ENCODE results near the gene HDAC11.

HDAC11 gene

DNA sequence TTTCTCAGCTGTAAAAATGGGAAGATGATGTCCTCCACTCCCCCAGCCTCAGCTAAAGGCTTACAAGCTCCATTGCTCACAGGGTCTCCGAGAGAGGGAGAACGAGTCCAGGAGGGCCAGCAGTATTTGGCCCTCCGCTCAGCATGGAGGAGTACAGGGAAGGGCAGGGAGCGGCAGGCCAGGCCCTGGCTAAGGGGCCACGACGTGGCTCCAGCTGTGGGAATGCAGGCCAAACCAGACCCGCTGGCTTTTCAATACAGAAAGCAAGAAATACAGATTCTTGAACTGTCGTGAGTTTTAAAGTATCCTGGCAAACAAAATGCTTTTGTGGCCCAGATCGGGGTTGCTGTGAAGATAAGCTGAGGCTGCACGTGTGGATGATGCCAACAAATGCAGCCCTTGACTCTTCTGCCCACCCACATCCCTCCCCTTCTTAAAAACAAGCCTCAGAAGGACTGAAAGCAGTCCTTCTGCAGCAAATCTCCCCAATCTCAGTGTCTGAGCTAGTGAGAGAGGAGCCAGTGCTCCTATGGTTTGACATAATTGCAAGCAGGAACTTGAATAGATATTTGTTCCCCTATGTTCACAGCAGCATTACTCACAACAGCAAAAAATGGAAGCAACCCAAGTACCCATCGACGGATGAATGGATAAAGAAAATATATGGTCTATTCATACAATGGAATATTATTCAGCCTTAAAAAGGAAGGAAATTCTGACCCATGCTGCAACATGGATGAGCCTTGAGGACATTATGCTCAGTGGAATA is 50.3 kb downstream of the HDAC11 start:
- no peaks in the 10 kb centered on the region for H3K4me1 Mint-ChIP-seq (ENCODE audit: low read depth)
- H3K9me3 Mint-ChIP-seq (ENCODE audit: low read depth): no peaks in the 10 kb centered on the region
- no peaks in the 10 kb centered on the region for H3K36me3 Mint-ChIP-seq
- H3K4me3 Mint-ChIP-seq: no peak overlapping the region
- H3K27ac Mint-ChIP-seq: no peak overlapping the region
- H3K27me3 Mint-ChIP-seq: no peaks in the 10 kb centered on the region

DNA sequence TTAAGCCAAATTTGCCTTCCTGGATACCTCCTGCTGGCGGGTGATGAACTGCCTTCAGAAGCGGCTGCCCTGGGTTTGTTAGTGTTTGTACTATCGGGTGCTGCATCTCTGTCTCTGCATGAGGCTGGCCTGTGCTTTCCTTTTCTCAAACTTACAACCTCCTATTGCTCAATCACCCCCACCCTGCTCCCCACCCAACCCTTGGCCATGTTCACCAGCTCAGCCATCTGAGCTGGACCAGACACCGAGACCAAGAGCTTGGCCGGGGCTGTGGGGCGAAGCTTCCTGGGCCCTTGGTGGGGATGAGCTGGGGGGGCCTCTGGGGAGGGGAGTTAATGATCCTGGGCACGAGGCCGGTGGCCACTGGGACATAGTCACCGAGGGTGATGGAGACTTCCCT is 52.0 kb downstream of the HDAC11 start:
- H3K4me1 Mint-ChIP-seq (ENCODE audit: low read depth): peaks cover 9% of the 10 kb centered on the region
- peaks cover 1% of the 10 kb centered on the region for H3K27me3 Mint-ChIP-seq
- no peaks in the 10 kb centered on the region for H3K36me3 Mint-ChIP-seq
- H3K4me3 Mint-ChIP-seq: no peak overlapping the region
- H3K27ac Mint-ChIP-seq: no peak overlapping the region
- H3K9me3 Mint-ChIP-seq (ENCODE audit: low read depth): no peaks in the 10 kb centered on the region

DNA sequence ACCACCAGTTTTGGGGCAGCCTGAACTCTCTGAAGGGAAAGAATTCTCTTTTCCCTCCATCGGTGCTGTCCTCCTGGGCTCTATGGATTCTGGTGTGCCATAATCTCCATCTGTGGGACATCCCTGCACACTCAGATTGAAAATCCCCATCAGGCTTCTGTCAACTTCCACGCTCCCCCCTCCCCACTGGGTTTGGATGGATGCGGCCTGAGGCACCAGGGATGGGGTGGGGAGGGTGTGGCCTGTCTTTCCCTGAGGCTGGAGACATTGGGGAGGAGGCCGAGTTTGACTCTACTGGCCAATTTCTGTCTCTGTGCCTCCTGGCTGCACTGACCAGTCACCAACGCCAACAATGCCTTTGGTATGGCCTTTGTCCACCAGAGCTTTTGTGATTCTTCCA is 52.5 kb downstream of the HDAC11 start:
- Mint-ChIP-seq H3K27ac (no peak overlapping the region), H3K4me1 (ENCODE audit: low read depth) (peaks cover 9% of the 10 kb centered on the region), H3K27me3 (peaks cover 1% of the 10 kb centered on the region), H3K36me3 (peaks cover 2% of the 10 kb centered on the region), H3K9me3 (ENCODE audit: low read depth) (no peaks in the 10 kb centered on the region), H3K4me3 (no peak overlapping the region)

DNA sequence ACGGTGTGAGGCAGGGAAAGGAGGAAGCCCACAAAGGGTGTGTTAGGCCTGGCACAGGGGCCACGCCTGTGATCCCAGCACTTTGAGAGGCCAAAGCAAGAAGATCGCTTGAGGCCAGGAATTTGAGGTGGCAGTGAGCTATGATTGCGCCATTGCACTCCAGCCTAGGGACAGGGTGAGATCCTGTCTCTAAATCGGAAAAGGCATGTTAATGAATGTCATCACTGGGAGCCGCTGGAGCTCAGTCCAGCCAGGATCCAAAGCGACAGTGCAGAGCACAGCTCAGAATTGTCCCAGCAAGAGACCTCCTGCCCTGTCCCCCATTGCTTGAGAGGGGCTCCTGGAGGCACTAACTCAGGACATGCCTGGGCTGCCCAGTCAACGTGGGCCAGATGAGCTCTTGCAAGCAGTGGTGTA is 53.8 kb downstream of the HDAC11 start:
- peaks cover 9% of the 10 kb centered on the region for H3K4me1 Mint-ChIP-seq (ENCODE audit: low read depth)
- H3K36me3 Mint-ChIP-seq: peaks cover 2% of the 10 kb centered on the region

DNA sequence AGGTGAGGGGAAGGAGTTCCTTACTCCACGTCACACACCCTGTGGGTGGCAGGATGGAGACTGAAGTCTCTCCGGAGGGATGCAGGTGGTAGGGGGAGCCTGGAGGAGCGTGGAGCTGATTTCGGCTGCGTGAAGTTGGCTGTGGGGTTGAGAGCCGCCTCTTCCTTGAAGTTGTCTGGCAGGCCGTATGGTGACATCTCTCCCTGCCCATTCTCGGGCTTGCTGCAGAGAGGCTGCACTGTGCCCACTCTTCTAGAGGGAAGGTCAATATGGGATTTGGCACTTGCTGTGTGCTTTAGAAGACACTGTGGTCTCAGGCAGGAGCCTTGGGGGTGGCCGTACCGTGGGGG is 55.4 kb downstream of the HDAC11 start:
- H3K4me3 Mint-ChIP-seq: no peak overlapping the region
- peaks cover 1% of the 10 kb centered on the region for H3K27me3 Mint-ChIP-seq
- H3K4me1 Mint-ChIP-seq (ENCODE audit: low read depth): peaks cover 9% of the 10 kb centered on the region
- H3K9me3 Mint-ChIP-seq (ENCODE audit: low read depth): no peaks in the 10 kb centered on the region
- no peak overlapping the region for H3K27ac Mint-ChIP-seq
- H3K36me3 Mint-ChIP-seq: peaks cover 2% of the 10 kb centered on the region

More for the DNA sequence above, 53.8 kb downstream of the HDAC11 start:
- no peaks in the 10 kb centered on the region for H3K9me3 Mint-ChIP-seq (ENCODE audit: low read depth)
- H3K27ac Mint-ChIP-seq: no peak overlapping the region
- peaks cover 1% of the 10 kb centered on the region for H3K27me3 Mint-ChIP-seq
- H3K4me3 Mint-ChIP-seq: no peak overlapping the region

DNA sequence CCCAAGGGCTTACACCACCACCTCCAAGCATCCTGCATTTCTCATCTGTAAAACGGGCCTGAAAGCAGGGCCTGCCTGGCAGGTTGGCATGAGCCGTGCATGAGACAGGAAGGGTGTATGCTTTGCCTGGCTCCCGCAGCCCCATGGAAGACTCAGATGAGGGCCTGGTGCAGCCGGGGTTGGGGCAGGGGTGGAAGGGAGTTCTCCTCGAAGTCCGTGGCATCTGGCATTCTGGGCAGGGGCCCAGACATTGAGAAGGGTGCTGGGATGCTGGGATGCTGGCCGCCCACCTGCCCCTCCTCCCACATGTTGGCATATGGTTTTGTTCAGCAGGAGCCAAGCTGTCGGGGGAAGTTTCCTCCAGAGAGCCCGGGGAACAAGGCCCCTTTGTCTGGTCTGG is 55.8 kb downstream of the HDAC11 start:
- Mint-ChIP-seq H3K9me3 (ENCODE audit: low read depth) (peaks cover 2% of the 10 kb centered on the region), H3K4me1 (ENCODE audit: low read depth) (peaks cover 9% of the 10 kb centered on the region), H3K27me3 (peaks cover 1% of the 10 kb centered on the region), H3K27ac (no peak overlapping the region), H3K36me3 (peaks cover 3% of the 10 kb centered on the region), H3K4me3 (no peak overlapping the region)

DNA sequence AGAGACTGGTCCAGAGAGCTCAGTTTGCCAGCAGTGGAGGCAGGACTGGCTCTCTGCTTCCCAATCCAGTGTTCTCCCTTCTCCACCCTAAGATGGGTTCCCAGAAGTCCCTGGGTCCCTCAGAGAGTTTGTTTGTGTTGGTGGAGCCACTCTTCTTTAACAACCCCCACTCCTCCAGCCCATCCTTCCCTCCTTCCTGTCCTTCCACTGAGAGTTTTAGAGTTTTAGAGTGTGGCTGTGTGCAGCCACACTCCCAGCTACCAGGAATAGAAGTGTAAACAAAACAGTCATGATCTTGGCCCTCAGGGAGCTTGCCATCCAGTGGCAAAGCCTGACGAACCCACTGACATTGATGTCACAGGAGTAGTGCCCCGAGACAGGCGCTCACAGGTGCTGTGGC is 56.3 kb downstream of the HDAC11 start:
- Mint-ChIP-seq H3K27ac (peak overlapping the region; percentile 46), H3K9me3 (ENCODE audit: low read depth) (peaks cover 6% of the 10 kb centered on the region), H3K27me3 (peaks cover 1% of the 10 kb centered on the region), H3K4me3 (peak overlapping the region; percentile 18), H3K36me3 (peaks cover 4% of the 10 kb centered on the region), H3K4me1 (ENCODE audit: low read depth) (peaks cover 9% of the 10 kb centered on the region)

DNA sequence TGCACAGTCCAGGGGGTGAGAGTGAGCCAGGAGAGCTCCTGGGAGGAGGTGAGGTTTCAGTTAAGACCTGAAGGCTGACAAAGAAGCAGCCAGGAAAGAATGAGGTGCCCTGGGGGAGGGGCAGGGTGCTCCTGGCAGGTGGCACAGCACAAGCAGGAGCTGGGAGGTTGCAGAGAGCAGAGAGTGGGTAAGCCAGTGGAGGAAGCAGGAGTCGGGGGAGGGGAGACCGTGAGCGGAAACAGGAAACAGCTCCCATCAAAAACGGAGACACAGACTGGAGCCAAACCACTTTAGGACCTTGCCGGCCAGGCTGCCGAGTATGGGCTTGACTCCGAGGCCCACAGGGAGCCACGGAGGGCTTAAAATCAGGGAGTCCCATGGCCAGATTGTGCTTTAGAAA is 56.7 kb downstream of the HDAC11 start:
- Mint-ChIP-seq H3K4me3 (peak overlapping the region; percentile 18), H3K27me3 (peaks cover 1% of the 10 kb centered on the region), H3K36me3 (peaks cover 4% of the 10 kb centered on the region), H3K9me3 (ENCODE audit: low read depth) (peaks cover 6% of the 10 kb centered on the region), H3K27ac (peak overlapping the region; percentile 46), H3K4me1 (ENCODE audit: low read depth) (peaks cover 9% of the 10 kb centered on the region)

DNA sequence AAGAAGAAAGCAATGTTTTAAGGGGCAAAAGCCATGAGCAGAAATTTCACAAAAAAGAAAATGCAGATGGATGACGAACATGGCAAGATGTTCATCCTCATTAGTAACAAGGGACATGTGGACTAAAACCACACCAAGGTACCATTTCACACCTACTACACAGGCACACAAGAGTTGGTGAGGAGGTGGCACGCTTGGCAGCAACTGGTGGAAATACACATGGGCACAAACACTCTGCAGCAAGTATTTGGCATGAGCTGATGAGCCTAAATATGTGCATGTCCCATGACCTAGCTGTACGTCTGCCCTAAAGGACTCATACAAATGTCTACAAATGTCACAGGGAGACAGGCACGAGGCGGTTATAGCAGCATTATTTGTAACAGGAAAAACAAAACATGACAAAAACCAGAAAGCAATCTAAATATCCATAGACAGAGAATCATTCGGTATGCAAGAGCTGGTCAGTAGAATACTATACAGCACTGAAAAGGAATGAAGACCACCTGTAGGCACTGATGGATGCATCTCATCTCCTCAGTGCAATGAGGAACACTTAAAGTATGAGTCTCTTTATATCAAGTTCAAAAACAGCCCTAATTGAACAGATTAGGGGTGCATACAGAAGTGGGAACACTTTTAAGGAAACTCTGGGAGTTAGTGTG is 57.3 kb downstream of the HDAC11 start:
- H3K27me3 Mint-ChIP-seq: peaks cover 1% of the 10 kb centered on the region
- H3K9me3 Mint-ChIP-seq (ENCODE audit: low read depth): peaks cover 8% of the 10 kb centered on the region
- no peak overlapping the region for H3K27ac Mint-ChIP-seq
- peaks cover 8% of the 10 kb centered on the region for H3K36me3 Mint-ChIP-seq
- peaks cover 9% of the 10 kb centered on the region for H3K4me1 Mint-ChIP-seq (ENCODE audit: low read depth)
- no peak overlapping the region for H3K4me3 Mint-ChIP-seq

DNA sequence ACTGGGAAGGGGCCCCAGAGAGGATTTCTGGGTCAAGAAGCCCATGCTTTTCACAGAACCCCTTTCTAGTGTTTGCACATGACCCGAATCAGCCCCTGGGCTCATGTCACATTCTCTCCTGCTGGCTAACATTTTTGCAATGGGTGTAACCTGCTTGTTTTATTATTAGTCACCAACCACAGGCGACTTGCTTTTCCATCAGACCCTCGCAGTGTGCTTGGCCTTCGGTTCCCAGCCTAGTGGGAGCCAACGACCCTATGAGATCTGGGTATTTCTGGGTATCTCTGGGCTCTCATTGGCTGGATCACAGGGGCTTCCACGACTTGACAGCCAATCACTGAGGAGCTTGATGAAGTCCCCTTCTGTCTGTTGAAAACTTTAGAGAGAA is 57.8 kb downstream of the HDAC11 start:
- H3K4me3 Mint-ChIP-seq: no peak overlapping the region
- H3K9me3 Mint-ChIP-seq (ENCODE audit: low read depth): peaks cover 10% of the 10 kb centered on the region
- peaks cover 9% of the 10 kb centered on the region for H3K4me1 Mint-ChIP-seq (ENCODE audit: low read depth)
- H3K27ac Mint-ChIP-seq: no peak overlapping the region
- peaks cover 1% of the 10 kb centered on the region for H3K27me3 Mint-ChIP-seq
- H3K36me3 Mint-ChIP-seq: peaks cover 8% of the 10 kb centered on the region

DNA sequence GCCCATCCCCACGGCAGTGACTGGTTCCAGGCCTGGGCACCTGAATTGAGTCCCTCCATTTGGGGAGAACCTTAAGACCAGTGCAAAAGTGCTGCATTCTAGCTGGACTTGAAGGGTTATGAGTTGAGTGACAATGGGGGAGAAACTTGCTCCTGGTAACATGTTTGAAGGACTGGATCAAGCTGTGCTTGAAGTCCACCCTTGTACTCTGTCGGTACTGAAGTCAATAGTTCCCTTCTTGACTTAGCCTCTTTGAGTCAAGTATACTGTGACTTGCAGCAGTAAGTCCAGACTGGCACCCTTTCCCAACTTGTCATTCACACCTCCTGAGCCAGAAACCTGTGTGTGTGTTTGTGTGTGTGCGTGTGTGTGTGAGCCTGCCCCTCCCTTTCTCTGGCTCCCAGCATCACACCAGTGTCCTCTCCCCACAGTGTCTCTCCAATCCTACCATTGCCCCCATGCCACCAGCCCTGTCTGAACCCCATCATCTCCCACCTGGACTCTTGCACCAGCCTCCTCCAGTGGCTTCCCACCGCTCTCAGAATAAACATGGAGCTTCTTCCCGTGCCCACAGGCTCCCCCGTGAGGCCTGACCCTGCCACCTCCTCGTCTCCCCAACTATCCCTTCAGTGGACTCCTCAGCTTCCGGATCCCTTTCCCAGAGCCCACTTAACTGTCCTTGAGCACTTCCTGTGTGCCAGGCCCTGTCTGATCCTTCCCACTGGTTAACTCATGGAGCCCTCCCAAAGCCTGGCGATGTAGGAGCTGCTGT is 58.6 kb downstream of the HDAC11 start:
- peaks cover 10% of the 10 kb centered on the region for H3K9me3 Mint-ChIP-seq (ENCODE audit: low read depth)
- H3K4me3 Mint-ChIP-seq: no peak overlapping the region
- H3K27me3 Mint-ChIP-seq: peaks cover 1% of the 10 kb centered on the region

DNA sequence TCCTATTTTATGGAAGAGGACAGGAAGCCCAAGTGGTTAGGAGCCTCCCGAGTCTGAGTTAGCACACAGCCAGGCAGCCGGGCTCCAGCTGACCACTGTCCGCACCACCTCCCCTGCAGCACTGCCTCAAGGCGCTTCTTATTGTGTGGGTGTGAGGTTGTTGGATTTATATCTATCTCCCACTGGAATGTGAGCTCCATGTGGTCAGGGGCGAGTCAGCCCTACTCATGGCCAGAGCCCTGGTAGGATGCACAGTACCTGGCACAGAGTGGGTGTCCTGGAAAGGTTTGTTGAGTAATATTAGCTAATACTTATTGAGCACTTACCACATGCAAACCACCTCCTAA is 59.2 kb downstream of the HDAC11 start:
- H3K27me3 Mint-ChIP-seq: peaks cover 1% of the 10 kb centered on the region
- H3K36me3 Mint-ChIP-seq: peaks cover 8% of the 10 kb centered on the region
- H3K27ac Mint-ChIP-seq: no peak overlapping the region

More for the DNA sequence above, 58.6 kb downstream of the HDAC11 start:
- H3K4me1 Mint-ChIP-seq (ENCODE audit: low read depth): peaks cover 11% of the 10 kb centered on the region
- no peak overlapping the region for H3K27ac Mint-ChIP-seq
- H3K36me3 Mint-ChIP-seq: peaks cover 8% of the 10 kb centered on the region

DNA sequence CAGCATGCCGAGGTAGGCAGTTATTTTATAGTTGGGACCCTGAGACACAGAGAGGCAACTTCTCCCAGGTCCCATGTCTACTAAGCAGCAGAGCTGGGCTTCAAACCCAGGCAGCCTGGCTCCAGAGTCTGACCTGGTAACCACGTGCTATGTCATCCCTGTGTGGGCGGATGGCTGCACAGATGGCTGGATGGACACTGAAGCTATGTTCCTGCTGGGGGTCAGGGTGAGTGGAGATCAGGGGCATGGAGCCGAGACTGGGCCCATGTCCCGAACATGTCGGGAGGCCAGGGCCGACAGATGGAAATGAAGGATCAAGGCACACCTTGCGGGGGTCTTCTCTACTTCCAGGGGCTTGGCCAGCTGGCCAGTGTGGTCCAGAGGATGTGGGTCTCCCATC is 59.6 kb downstream of the HDAC11 start:
- Mint-ChIP-seq H3K9me3 (ENCODE audit: low read depth) (peaks cover 10% of the 10 kb centered on the region), H3K27ac (no peak overlapping the region), H3K27me3 (peaks cover 1% of the 10 kb centered on the region), H3K36me3 (peaks cover 8% of the 10 kb centered on the region), H3K4me3 (no peak overlapping the region), H3K4me1 (ENCODE audit: low read depth) (peaks cover 19% of the 10 kb centered on the region)

More for the DNA sequence above, 59.2 kb downstream of the HDAC11 start:
- no peak overlapping the region for H3K4me3 Mint-ChIP-seq
- H3K4me1 Mint-ChIP-seq (ENCODE audit: low read depth): peaks cover 15% of the 10 kb centered on the region
- H3K9me3 Mint-ChIP-seq (ENCODE audit: low read depth): peaks cover 10% of the 10 kb centered on the region

DNA sequence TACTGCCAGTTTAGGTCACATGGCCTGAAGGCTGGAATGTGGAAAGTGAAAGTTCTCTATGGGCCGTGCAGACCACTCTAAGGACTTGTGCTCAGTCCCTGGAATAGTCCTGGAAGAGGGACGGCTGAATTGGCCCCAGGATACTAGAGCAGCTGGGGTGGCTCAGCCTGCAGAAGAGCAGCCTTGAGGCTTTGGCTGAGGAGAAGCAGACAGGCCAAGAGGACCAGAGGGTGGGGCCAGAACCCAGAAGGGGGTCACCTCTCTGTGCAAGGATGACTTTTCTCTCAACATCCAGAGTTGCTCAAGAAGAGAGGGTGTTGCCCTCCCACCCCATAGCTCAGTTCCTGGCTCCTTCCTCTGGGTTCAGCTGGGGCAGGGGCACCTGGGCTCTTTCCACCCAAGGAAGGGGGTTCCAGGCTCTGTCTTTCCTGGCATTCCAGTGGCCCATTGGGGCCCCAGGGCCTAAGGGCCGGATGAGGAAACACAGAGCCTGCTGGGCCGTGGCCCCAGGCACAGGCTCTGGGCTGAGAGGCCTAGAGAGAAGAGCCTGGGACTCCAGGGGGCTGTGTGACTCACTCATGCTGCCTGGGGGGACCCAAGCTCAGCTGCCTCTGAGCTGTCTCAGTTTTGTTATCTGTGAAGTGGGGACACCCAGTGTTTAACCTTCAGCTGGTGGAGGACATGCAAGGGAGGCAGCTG is 60.3 kb downstream of the HDAC11 start:
- Mint-ChIP-seq H3K4me3 (no peak overlapping the region), H3K4me1 (ENCODE audit: low read depth) (peaks cover 27% of the 10 kb centered on the region), H3K27me3 (peaks cover 3% of the 10 kb centered on the region), H3K27ac (no peak overlapping the region), H3K36me3 (peaks cover 8% of the 10 kb centered on the region), H3K9me3 (ENCODE audit: low read depth) (peaks cover 10% of the 10 kb centered on the region)

DNA sequence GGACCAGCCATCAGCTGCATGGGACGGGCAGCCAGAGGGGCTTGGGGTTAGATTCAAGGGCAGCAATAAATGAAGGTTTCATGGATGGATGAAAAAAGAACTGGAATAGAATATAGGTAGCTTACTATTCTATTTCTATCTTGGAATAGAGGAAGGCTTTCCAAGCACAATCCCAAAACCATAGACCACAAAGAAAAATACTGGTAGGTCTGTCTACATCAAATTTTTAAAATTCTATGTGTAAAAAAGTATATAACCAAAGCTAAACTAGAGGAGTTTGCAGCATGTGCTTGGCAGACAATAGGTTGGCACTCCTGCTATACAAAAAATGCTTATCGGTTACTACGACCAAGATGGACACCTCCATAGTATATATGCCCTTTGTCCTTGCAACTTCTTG is 61.6 kb downstream of the HDAC11 start:
- Mint-ChIP-seq H3K36me3 (peaks cover 8% of the 10 kb centered on the region), H3K27ac (no peak overlapping the region), H3K4me3 (no peak overlapping the region), H3K4me1 (ENCODE audit: low read depth) (peaks cover 29% of the 10 kb centered on the region), H3K27me3 (peaks cover 1% of the 10 kb centered on the region), H3K9me3 (ENCODE audit: low read depth) (peaks cover 10% of the 10 kb centered on the region)

All from activated naive CD8-positive, alpha-beta T cell (primary cell).